ENCODE data around the gene ACP4. TPM values are rescaled to one million over a fixed set of nuclear protein-coding genes. Genes with fewer than 3 reads are reported as not detected.

ACP4 gene
- total and polyA plus RNA-seq, 2 experiments from 2014 or later = not detected

- peaks cover 13% of the 10 kb centered on the region for H3K4me1 ChIP-seq (ENCODE audit: insufficient read depth)
- no peaks in the 10 kb centered on the region for H3K36me3 ChIP-seq (ENCODE audit: insufficient read depth)
- TF ChIP-seq POLR2AphosphoS5 (IDR thresholded peaks at IDR 0.05; ENCODE audit: low read depth) = no peak
- TF ChIP-seq, protein P1, sequence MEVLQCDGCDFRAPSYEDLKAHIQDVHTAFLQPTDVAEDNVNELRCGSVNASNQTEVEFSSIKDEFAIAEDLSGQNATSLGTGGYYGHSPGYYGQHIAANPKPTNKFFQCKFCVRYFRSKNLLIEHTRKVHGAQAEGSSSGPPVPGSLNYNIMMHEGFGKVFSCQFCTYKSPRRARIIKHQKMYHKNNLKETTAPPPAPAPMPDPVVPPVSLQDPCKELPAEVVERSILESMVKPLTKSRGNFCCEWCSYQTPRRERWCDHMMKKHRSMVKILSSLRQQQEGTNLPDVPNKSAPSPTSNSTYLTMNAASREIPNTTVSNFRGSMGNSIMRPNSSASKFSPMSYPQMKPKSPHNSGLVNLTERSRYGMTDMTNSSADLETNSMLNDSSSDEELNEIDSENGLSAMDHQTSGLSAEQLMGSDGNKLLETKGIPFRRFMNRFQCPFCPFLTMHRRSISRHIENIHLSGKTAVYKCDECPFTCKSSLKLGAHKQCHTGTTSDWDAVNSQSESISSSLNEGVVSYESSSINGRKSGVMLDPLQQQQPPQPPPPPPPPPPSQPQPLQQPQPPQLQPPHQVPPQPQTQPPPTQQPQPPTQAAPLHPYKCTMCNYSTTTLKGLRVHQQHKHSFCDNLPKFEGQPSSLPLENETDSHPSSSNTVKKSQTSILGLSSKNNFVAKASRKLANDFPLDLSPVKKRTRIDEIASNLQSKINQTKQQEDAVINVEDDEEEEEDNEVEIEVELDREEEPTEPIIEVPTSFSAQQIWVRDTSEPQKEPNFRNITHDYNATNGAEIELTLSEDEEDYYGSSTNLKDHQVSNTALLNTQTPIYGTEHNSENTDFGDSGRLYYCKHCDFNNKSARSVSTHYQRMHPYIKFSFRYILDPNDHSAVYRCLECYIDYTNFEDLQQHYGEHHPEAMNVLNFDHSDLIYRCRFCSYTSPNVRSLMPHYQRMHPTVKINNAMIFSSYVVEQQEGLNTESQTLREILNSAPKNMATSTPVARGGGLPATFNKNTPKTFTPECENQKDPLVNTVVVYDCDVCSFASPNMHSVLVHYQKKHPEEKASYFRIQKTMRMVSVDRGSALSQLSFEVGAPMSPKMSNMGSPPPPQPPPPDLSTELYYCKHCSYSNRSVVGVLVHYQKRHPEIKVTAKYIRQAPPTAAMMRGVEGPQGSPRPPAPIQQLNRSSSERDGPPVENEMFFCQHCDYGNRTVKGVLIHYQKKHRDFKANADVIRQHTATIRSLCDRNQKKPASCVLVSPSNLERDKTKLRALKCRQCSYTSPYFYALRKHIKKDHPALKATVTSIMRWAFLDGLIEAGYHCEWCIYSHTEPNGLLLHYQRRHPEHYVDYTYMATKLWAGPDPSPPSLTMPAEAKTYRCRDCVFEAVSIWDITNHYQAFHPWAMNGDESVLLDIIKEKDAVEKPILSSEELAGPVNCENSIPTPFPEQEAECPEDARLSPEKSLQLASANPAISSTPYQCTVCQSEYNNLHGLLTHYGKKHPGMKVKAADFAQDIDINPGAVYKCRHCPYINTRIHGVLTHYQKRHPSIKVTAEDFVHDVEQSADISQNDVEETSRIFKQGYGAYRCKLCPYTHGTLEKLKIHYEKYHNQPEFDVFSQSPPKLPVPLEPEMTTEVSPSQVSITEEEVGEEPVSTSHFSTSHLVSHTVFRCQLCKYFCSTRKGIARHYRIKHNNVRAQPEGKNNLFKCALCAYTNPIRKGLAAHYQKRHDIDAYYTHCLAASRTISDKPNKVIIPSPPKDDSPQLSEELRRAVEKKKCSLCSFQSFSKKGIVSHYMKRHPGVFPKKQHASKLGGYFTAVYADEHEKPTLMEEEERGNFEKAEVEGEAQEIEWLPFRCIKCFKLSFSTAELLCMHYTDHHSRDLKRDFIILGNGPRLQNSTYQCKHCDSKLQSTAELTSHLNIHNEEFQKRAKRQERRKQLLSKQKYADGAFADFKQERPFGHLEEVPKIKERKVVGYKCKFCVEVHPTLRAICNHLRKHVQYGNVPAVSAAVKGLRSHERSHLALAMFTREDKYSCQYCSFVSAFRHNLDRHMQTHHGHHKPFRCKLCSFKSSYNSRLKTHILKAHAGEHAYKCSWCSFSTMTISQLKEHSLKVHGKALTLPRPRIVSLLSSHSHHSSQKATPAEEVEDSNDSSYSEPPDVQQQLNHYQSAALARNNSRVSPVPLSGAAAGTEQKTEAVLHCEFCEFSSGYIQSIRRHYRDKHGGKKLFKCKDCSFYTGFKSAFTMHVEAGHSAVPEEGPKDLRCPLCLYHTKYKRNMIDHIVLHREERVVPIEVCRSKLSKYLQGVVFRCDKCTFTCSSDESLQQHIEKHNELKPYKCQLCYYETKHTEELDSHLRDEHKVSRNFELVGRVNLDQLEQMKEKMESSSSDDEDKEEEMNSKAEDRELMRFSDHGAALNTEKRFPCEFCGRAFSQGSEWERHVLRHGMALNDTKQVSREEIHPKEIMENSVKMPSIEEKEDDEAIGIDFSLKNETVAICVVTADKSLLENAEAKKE (CRISPR knock-in tag; IDR thresholded peaks at IDR 0.05) = no peak
- no peak for TF ChIP-seq ETS1 (IDR thresholded peaks at IDR 0.05)
- TF ChIP-seq JUNB (IDR thresholded peaks at IDR 0.05; ENCODE audit: unreplicated experiment) = no peak
- no peak for TF ChIP-seq REST (IDR thresholded peaks at IDR 0.05; ENCODE audit: unreplicated experiment)
- TF ChIP-seq, protein P2, sequence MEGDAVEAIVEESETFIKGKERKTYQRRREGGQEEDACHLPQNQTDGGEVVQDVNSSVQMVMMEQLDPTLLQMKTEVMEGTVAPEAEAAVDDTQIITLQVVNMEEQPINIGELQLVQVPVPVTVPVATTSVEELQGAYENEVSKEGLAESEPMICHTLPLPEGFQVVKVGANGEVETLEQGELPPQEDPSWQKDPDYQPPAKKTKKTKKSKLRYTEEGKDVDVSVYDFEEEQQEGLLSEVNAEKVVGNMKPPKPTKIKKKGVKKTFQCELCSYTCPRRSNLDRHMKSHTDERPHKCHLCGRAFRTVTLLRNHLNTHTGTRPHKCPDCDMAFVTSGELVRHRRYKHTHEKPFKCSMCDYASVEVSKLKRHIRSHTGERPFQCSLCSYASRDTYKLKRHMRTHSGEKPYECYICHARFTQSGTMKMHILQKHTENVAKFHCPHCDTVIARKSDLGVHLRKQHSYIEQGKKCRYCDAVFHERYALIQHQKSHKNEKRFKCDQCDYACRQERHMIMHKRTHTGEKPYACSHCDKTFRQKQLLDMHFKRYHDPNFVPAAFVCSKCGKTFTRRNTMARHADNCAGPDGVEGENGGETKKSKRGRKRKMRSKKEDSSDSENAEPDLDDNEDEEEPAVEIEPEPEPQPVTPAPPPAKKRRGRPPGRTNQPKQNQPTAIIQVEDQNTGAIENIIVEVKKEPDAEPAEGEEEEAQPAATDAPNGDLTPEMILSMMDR (conservative IDR thresholded peaks at IDR 0.05; ENCODE audit: low read depth in 2 of 2) = no peak
- TF ChIP-seq ZNF331 (CRISPR knock-in tag; IDR thresholded peaks at IDR 0.05; ENCODE audit: low read depth) = no peak
- no peak for TF ChIP-seq CREB1 (CRISPR knock-in tag; IDR thresholded peaks at IDR 0.05; ENCODE audit: low read depth)
- TF ChIP-seq NANOG (IDR thresholded peaks at IDR 0.05; ENCODE audit: borderline replicate concordance) = no peak
- TF ChIP-seq STAT1 (IDR thresholded peaks at IDR 0.05; ENCODE audit: unreplicated experiment) = no peak
- TF ChIP-seq EZH2phosphoT487 (IDR thresholded peaks at IDR 0.05; ENCODE audit: unreplicated experiment) = no peak
- no peak for TF ChIP-seq ZNF114 (CRISPR knock-in tag; IDR thresholded peaks at IDR 0.05)
- no peak for TF ChIP-seq EZH2 (IDR thresholded peaks at IDR 0.05; ENCODE audit: low read depth, unreplicated experiment)
- Mint-ChIP-seq H3K9me3 (peaks cover 90% of the 10 kb centered on the region), H3K4me1 (no peaks in the 10 kb centered on the region), H3K27ac (no peak overlapping the region), H3K4me3 (no peak overlapping the region), H3K27me3 (ENCODE audit: insufficient read depth, low read depth, poor library complexity) (peaks cover 16% of the 10 kb centered on the region), H3K36me3 (ENCODE audit: low read depth) (peaks cover 28% of the 10 kb centered on the region)
- no peaks in the 10 kb centered on the region for H4K20me1 ChIP-seq (replicated peaks; ENCODE audit: insufficient read depth)
- peaks cover 4% of the 10 kb centered on the region for H3F3A ChIP-seq (replicated peaks; ENCODE audit: low read depth)
- H3K27ac ChIP-seq (ENCODE audit: low read depth) = no peak overlapping the region
- peaks cover 53% of the 10 kb centered on the region for H3K27me3 ChIP-seq (ENCODE audit: insufficient read depth)
- H3K9me2 ChIP-seq (ENCODE audit: insufficient read depth) = no peaks in the 10 kb centered on the region
- no peak for ATAC-seq
- H3K4me2 ChIP-seq = no peak overlapping the region
- H2AFZ ChIP-seq = no peak overlapping the region
- DNase-seq (ENCODE audit: low spot score) = no peak
- no peaks in the 10 kb centered on the region for H3K79me2 ChIP-seq (replicated peaks; ENCODE audit: insufficient read depth)
- no peak overlapping the region for H3K4me3 ChIP-seq
Measured at GRCh38 chr19:50780753-50781435, 9.3 kb upstream of the ACP4 start.

Data from GM23338 (cell line).